ENCODE data around the gene OCA2. TPM values are rescaled to one million over a fixed set of nuclear protein-coding genes. Genes with fewer than 3 reads are reported as not detected.
A peak's percentile ranks its signal among the peaks of the same experiment; 100 is the strongest.

OCA2 gene
- total and polyA plus RNA-seq, 2 of the 4 experiments (the other 2 are of a cell fraction), result under 0.01 to 0.03 TPM

- no peak overlapping the region for H2AFZ ChIP-seq (replicated peaks; ENCODE audit: low read length, poor library complexity)
- H3K27me3 ChIP-seq (ENCODE audit: control insufficient read depth, insufficient read depth, low read length), result no peaks in the 10 kb centered on the region
- ChIA-PET POLR2A (ENCODE audit: unreplicated experiment) (no interaction called here), CTCF (no interaction called here)
- H2AK5ac ChIP-seq (ENCODE audit: low read depth, low read length), result no peak overlapping the region
- H4K20me1 ChIP-seq (ENCODE audit: insufficient read depth, low read length), result no peaks in the 10 kb centered on the region
- H3K4me2 ChIP-seq (ENCODE audit: low read depth, low read length), result no peak overlapping the region
- H3K9me3 ChIP-seq (ENCODE audit: control insufficient read depth, insufficient read depth, low read length), result no peaks in the 10 kb centered on the region
- H4K5ac ChIP-seq (ENCODE audit: low read depth, low read length), result no peak overlapping the region
- no peak overlapping the region for H2BK120ac ChIP-seq (ENCODE audit: low read depth, low read length)
- no peak overlapping the region for H3K9ac ChIP-seq (ENCODE audit: low read depth, low read length)
- H3K4ac ChIP-seq (ENCODE audit: low read depth, low read length), result no peak overlapping the region
- no peak overlapping the region for H4K8ac ChIP-seq (ENCODE audit: low read depth in 2 of 2, low read length in 2 of 2)
- H3K9me1 ChIP-seq (ENCODE audit: insufficient read depth, low read length), result no peaks in the 10 kb centered on the region
- no peak overlapping the region for H2BK20ac ChIP-seq (ENCODE audit: low read depth, low read length)
- DNase-seq, result no peak
- no TSS peak for BruUV-seq (replicated peaks)
- no peak overlapping the region for H3K4me3 ChIP-seq (ENCODE audit: insufficient read depth, low read depth, low read length)
- TF ChIP-seq MAFK (IDR thresholded peaks at IDR 0.05; ENCODE audit: low read depth, low read length) (no peak), CHD1 (IDR thresholded peaks at IDR 0.05; ENCODE audit: low read depth, low read length) (no peak), CEBPB (IDR thresholded peaks at IDR 0.05; ENCODE audit: low read depth, low read length) (no peak), MXI1 (IDR thresholded peaks at IDR 0.05; ENCODE audit: borderline replicate concordance, low read depth, low read length) (no peak), MAZ (IDR thresholded peaks at IDR 0.05; ENCODE audit: borderline replicate concordance, low read depth, low read length) (no peak), RFX5 (IDR thresholded peaks at IDR 0.05; ENCODE audit: low read depth, low read length) (no peak), SMC3 (IDR thresholded peaks at IDR 0.05; ENCODE audit: low read depth, low read length) (no peak), RAD21 (IDR thresholded peaks at IDR 0.05; ENCODE audit: low read length) (no peak), POLR2A (IDR thresholded peaks at IDR 0.05; ENCODE audit: low read depth, low read length) (no peak), BHLHE40 (IDR thresholded peaks at IDR 0.05; ENCODE audit: low read depth, low read length) (no peak), NFE2L2 (IDR thresholded peaks at IDR 0.05; ENCODE audit: low read depth, low read length) (no peak), FOS (IDR thresholded peaks at IDR 0.05; ENCODE audit: low read depth, low read length) (no peak)
- TF ChIP-seq, protein P1, sequence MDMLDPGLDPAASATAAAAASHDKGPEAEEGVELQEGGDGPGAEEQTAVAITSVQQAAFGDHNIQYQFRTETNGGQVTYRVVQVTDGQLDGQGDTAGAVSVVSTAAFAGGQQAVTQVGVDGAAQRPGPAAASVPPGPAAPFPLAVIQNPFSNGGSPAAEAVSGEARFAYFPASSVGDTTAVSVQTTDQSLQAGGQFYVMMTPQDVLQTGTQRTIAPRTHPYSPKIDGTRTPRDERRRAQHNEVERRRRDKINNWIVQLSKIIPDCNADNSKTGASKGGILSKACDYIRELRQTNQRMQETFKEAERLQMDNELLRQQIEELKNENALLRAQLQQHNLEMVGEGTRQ (IDR thresholded peaks at IDR 0.05; ENCODE audit: low read depth, low read length), result no peak
- TF ChIP-seq, protein P2, sequence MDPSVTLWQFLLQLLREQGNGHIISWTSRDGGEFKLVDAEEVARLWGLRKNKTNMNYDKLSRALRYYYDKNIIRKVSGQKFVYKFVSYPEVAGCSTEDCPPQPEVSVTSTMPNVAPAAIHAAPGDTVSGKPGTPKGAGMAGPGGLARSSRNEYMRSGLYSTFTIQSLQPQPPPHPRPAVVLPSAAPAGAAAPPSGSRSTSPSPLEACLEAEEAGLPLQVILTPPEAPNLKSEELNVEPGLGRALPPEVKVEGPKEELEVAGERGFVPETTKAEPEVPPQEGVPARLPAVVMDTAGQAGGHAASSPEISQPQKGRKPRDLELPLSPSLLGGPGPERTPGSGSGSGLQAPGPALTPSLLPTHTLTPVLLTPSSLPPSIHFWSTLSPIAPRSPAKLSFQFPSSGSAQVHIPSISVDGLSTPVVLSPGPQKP (IDR thresholded peaks at IDR 0.05; ENCODE audit: borderline replicate concordance, low read depth, low read length), result no peak
- no peak overlapping the region for H3K27ac ChIP-seq (ENCODE audit: insufficient read depth, low read length)
- H3K18ac ChIP-seq (ENCODE audit: low read depth, low read length), result no peak overlapping the region
- intact Hi-C loops (cut with micrococcal nuclease) (no loop called here), dilution Hi-C loops (cut with HindIII; ENCODE audit: low sequenced_read_pairs, unreplicated experiment) (no loop called here), in situ Hi-C loops (cut with MboI; ENCODE audit: low sequenced_read_pairs) (loop anchor here (25.0 kb wide), 1 partner anchor 1229 kb away; no protein-coding TSS in a partner anchor)
- peaks cover 2% of the 10 kb centered on the region; the same call in 1 of the 2 replicates for H3K4me1 ChIP-seq (ENCODE audit: control insufficient read depth, insufficient read depth, low read length)
- WGBS, 2 experiments (ENCODE audit: extremely low coverage in 2 of 2, insufficient read length in 1 of 2), result 87% methylated on average over 3 of the region's 13 CpGs; no CpG with 5 or more reads in 1 of the 2 experiments
- H3K14ac ChIP-seq (replicated peaks; ENCODE audit: low read depth, low read length), result no peak overlapping the region
- no peak overlapping the region for H2BK5ac ChIP-seq (ENCODE audit: low read depth, low read length, poor library complexity, severe bottlenecking)
- H3K56ac ChIP-seq (ENCODE audit: extremely low read depth, insufficient read depth, low read length), result no peak overlapping the region
- ATAC-seq (ENCODE audit: low read depth), result no peak
- peaks cover 0 to 3% of the 10 kb centered on the region in 2 experiments; a peak in 1 of 4 replicates for H3K79me1 ChIP-seq (ENCODE audit: low read depth in 1 of 2, low read length in 2 of 2)
- H4K91ac ChIP-seq (ENCODE audit: insufficient read depth, low read depth, low read length), result no peak overlapping the region
- peaks cover 50% of the 10 kb centered on the region for H3K36me3 ChIP-seq (ENCODE audit: control insufficient read depth, insufficient read depth, low read length)
- no peak overlapping the region for H3K23ac ChIP-seq (ENCODE audit: low read depth, low read length)
- peak overlapping the region; percentile 55 for H2AK9ac ChIP-seq (replicated peaks; ENCODE audit: low read depth, low read length, poor library complexity)
- no peak overlapping the region for H2BK15ac ChIP-seq (ENCODE audit: low read depth, low read length)
Observed at GRCh38 chr15:28115871-28116270, 16.8 kb upstream of the OCA2 start.

All from IMR-90 (cell line).